ENCODE data around the gene CNTLN.
"Not testable (repeated sequence)": the region's sequence is repeated elsewhere in the genome, so short reads cannot be mapped to it uniquely, and the experiment has no call there.

CNTLN gene

DNA sequence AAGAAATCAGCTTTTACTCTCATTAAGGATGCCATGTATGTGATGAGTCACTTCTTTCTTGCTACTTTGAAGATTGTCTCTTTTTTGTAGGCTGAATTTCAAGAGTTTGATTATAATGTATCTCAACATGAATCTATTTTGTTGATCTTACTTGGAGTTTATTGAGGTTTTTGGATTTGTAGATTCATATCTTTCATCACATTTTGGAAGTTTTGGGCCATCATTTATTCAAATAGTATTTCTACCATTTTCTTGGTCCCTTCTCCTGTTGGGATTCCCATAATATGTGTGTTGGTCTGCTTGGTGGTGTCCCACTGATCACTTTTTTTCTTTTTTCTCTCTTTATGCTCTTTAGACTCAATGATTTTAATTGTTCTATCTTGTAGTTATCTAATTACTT is 116.3 kb downstream of the CNTLN start:
- no peak overlapping the region for H3K9ac ChIP-seq (ENCODE audit: low read depth, low read length, poor library complexity, severe bottlenecking)
- H3K4me3 ChIP-seq (ENCODE audit: low read length, poor library complexity, severe bottlenecking), result no peak overlapping the region
- 0 out of 2 replicates have a peak, but pooled peaks cover 6% of the 10 kb centered on the region for H3K36me3 ChIP-seq (ENCODE audit: insufficient read depth, low read length)
- no peak overlapping the region for H3K4me2 ChIP-seq (ENCODE audit: low read depth, low read length, poor library complexity, severe bottlenecking)
- H2AFZ ChIP-seq (ENCODE audit: low read length), result no peak overlapping the region
- TF ChIP-seq EZH2phosphoT487 (IDR thresholded peaks at IDR 0.05; ENCODE audit: borderline replicate concordance), result no peak
- TF ChIP-seq, protein P1, sequence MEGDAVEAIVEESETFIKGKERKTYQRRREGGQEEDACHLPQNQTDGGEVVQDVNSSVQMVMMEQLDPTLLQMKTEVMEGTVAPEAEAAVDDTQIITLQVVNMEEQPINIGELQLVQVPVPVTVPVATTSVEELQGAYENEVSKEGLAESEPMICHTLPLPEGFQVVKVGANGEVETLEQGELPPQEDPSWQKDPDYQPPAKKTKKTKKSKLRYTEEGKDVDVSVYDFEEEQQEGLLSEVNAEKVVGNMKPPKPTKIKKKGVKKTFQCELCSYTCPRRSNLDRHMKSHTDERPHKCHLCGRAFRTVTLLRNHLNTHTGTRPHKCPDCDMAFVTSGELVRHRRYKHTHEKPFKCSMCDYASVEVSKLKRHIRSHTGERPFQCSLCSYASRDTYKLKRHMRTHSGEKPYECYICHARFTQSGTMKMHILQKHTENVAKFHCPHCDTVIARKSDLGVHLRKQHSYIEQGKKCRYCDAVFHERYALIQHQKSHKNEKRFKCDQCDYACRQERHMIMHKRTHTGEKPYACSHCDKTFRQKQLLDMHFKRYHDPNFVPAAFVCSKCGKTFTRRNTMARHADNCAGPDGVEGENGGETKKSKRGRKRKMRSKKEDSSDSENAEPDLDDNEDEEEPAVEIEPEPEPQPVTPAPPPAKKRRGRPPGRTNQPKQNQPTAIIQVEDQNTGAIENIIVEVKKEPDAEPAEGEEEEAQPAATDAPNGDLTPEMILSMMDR (conservative IDR thresholded peaks at IDR 0.05; ENCODE audit: low read length), result no peak
- peaks cover 38% of the 10 kb centered on the region for H3K9me3 ChIP-seq (ENCODE audit: insufficient read depth, low read depth, low read length)
- no peaks in the 10 kb centered on the region for H3K4me1 ChIP-seq (ENCODE audit: insufficient read depth, low read length, poor library complexity, severe bottlenecking)
- no peaks in the 10 kb centered on the region for H3K27me3 ChIP-seq (ENCODE audit: insufficient read depth, low read length, poor library complexity, severe bottlenecking)
- H3K79me2 ChIP-seq (ENCODE audit: insufficient read depth, low read length), result no peaks in the 10 kb centered on the region
- H3K9me2 ChIP-seq (replicated peaks; ENCODE audit: low read depth, low read length), result no peaks in the 10 kb centered on the region
- no peaks in the 10 kb centered on the region for H3F3A ChIP-seq (ENCODE audit: low read depth)
- no peaks in the 10 kb centered on the region for H4K20me1 ChIP-seq (ENCODE audit: insufficient read depth, low read length, poor library complexity, severe bottlenecking)

DNA sequence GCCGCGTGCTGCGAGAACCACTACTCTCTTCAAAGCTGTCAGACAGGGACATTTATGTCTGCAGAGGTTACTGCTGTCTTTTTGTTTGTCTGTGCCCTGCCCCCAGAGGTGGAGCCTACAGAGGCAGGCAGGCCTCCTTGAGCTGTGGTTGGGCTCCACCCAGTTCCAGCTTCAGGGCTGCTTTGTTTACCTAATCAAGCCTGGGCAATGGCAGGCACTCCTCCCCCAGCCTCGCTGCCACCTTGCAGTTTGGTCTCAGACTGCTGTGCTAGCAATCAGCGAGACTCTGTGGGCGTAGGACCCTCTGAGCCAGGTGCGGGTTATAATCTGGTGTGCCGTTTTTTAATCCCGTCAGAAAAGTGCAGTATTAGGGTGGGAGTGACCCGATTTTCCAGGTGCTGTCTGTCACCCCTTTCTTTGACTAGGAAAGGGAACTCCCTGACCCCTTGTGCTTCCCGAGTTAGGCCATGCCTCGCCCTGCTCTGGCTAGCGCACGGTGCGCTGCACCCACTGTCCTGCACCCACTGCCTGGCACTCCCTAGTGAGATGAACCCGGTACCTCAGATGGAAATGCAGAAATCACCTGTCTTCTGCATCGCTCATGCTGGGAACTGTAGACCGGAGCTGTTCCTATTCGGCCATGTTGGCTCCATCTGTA is 133.8 kb downstream of the CNTLN start:
- not testable (repeated sequence) for H3F3A ChIP-seq (ENCODE audit: low read depth); H3K4me2 ChIP-seq (ENCODE audit: low read depth, low read length, poor library complexity, severe bottlenecking); H3K9ac ChIP-seq (ENCODE audit: low read depth, low read length, poor library complexity, severe bottlenecking); H3K9me3 ChIP-seq (ENCODE audit: insufficient read depth, low read depth, low read length); H4K20me1 ChIP-seq (ENCODE audit: insufficient read depth, low read length, poor library complexity, severe bottlenecking); H3K9me2 ChIP-seq (replicated peaks; ENCODE audit: low read depth, low read length); H3K4me1 ChIP-seq (ENCODE audit: insufficient read depth, low read length, poor library complexity, severe bottlenecking); H3K27me3 ChIP-seq (ENCODE audit: insufficient read depth, low read length, poor library complexity, severe bottlenecking); H3K79me2 ChIP-seq (ENCODE audit: insufficient read depth, low read length); H3K36me3 ChIP-seq (ENCODE audit: insufficient read depth, low read length); H3K4me3 ChIP-seq (ENCODE audit: low read length, poor library complexity, severe bottlenecking); H2AFZ ChIP-seq (ENCODE audit: low read length)

DNA sequence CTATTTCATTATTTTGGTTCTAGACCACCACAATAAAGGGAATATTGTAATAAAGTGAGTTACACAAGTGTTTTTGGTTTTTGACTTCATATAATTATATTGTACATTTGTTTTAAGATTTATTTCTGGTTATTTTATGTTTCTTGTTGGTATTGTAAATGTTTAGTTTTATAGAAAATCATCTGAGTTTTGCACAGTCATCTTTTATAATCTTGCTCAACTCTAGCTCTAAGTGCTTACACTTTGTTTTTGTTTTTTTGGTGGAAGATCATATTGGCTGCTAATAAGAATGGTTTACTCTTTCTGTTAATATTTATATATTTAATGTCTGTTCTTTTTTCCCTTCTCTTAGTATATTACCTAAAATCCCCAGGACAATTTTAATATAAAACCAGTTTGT is 135.0 kb downstream of the CNTLN start:
- no peaks in the 10 kb centered on the region for H3K36me3 ChIP-seq (ENCODE audit: insufficient read depth, low read length)
- no peaks in the 10 kb centered on the region for H4K20me1 ChIP-seq (ENCODE audit: insufficient read depth, low read length, poor library complexity, severe bottlenecking)
- no peak overlapping the region for H2AFZ ChIP-seq (ENCODE audit: low read length)
- H3K27me3 ChIP-seq (ENCODE audit: insufficient read depth, low read length, poor library complexity, severe bottlenecking), result no peaks in the 10 kb centered on the region
- peaks cover 6% of the 10 kb centered on the region for H3K4me1 ChIP-seq (ENCODE audit: insufficient read depth, low read length, poor library complexity, severe bottlenecking)
- no peaks in the 10 kb centered on the region for H3K79me2 ChIP-seq (ENCODE audit: insufficient read depth, low read length)
- no peak for TF ChIP-seq EZH2phosphoT487 (IDR thresholded peaks at IDR 0.05; ENCODE audit: borderline replicate concordance)
- TF ChIP-seq, protein P1 (conservative IDR thresholded peaks at IDR 0.05; ENCODE audit: low read length), result no peak
- no peaks in the 10 kb centered on the region for H3F3A ChIP-seq (ENCODE audit: low read depth)
- no peak overlapping the region for H3K4me3 ChIP-seq (ENCODE audit: low read length, poor library complexity, severe bottlenecking)
- H3K9ac ChIP-seq (ENCODE audit: low read depth, low read length, poor library complexity, severe bottlenecking), result no peak overlapping the region
- H3K9me2 ChIP-seq (replicated peaks; ENCODE audit: low read depth, low read length), result no peaks in the 10 kb centered on the region
- H3K4me2 ChIP-seq (ENCODE audit: low read depth, low read length, poor library complexity, severe bottlenecking), result no peak overlapping the region
- no peaks in the 10 kb centered on the region for H3K9me3 ChIP-seq (ENCODE audit: insufficient read depth, low read depth, low read length)

DNA sequence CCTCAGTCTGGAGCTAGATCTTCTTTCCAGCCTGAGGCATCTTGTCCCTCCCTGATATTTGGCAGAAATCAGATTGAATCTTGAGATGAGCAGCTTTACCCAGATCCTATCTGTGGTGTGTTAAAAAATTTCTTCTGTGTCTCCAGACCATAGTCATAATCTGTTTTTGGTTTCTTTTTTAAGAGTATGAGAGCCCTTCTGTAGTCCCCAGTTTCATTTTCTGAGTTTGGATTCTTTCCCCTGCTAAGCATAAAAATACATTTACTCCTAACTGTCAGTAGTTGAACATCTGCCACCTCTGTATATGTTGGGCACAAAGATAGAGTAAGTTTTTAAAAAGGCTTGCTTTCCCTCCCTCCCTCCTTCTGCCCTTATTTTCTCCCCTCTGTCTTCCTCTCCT is 137.7 kb downstream of the CNTLN start:
- H3K79me2 ChIP-seq (ENCODE audit: insufficient read depth, low read length), result no peaks in the 10 kb centered on the region
- peaks cover 6% of the 10 kb centered on the region for H3K4me1 ChIP-seq (ENCODE audit: insufficient read depth, low read length, poor library complexity, severe bottlenecking)
- no peaks in the 10 kb centered on the region for H3K36me3 ChIP-seq (ENCODE audit: insufficient read depth, low read length)
- H3F3A ChIP-seq (ENCODE audit: low read depth), result no peaks in the 10 kb centered on the region
- H4K20me1 ChIP-seq (ENCODE audit: insufficient read depth, low read length, poor library complexity, severe bottlenecking), result no peaks in the 10 kb centered on the region
- no peak for TF ChIP-seq EZH2phosphoT487 (IDR thresholded peaks at IDR 0.05; ENCODE audit: borderline replicate concordance)
- TF ChIP-seq, protein P1 (conservative IDR thresholded peaks at IDR 0.05; ENCODE audit: low read length), result no peak
- H3K4me2 ChIP-seq (ENCODE audit: low read depth, low read length, poor library complexity, severe bottlenecking), result peak overlapping the region; percentile 20
- no peak overlapping the region for H3K4me3 ChIP-seq (ENCODE audit: low read length, poor library complexity, severe bottlenecking)
- H3K9me3 ChIP-seq (ENCODE audit: insufficient read depth, low read depth, low read length), result no peaks in the 10 kb centered on the region
- H3K9ac ChIP-seq (ENCODE audit: low read depth, low read length, poor library complexity, severe bottlenecking), result no peak overlapping the region
- no peaks in the 10 kb centered on the region for H3K27me3 ChIP-seq (ENCODE audit: insufficient read depth, low read length, poor library complexity, severe bottlenecking)
- H2AFZ ChIP-seq (ENCODE audit: low read length), result no peak overlapping the region
- no peaks in the 10 kb centered on the region for H3K9me2 ChIP-seq (replicated peaks; ENCODE audit: low read depth, low read length)
